ENCODE data around the gene GULP1. TPM values are rescaled to one million over a fixed set of nuclear protein-coding genes. Genes with fewer than 3 reads are reported as not detected.

GULP1 gene
- total RNA-seq, 1 donor from 2014 or later = 39.4 TPM

DNA sequence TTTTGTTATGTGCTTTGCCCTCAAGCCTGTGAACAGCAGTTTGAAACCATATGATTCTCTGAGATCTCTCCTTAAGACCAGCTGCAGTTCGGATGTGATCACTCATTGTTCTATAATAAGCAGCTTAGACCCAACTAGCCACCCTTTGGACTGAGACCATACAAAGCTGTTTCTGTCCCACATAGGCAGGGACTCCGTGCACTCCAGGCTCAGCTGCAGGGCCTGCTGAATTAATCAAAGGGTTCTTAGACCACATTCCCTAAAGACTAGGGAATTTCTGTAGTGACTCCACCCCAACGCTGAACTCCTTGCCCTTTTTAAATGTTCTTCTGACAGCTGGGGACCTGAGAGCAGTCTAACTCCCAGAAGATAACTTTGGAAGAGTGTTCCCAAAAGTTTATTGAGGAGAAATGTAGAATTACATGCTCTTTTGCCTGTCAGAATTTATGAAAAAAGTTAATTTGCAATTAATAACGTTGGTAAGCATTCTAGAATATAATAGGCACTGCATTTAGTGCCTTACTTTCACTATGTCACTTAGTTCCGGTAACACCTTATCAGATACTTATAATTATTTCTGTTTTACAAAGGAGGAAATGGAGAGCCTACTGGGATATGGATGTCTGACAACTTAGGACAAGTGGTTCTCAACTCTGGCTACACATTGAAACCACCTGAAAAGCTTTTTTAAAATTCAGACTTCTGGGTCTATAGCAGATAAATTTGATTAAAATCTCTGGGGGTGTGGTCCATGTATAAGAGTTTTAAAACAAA lies 42.3 kb downstream of the GULP1 start:
- H3K27me3 ChIP-seq (ENCODE audit: insufficient read depth, low read length) = no peaks in the 10 kb centered on the region
- H3K9ac ChIP-seq (ENCODE audit: low read length) = no peak overlapping the region
- no peak overlapping the region for H2AFZ ChIP-seq (ENCODE audit: low read depth, low read length)
- no peaks in the 10 kb centered on the region for H3K9me3 ChIP-seq (ENCODE audit: insufficient read depth, low read depth, low read length)
- Mint-ChIP-seq H3K4me3 (ENCODE audit: unreplicated experiment) (no peak overlapping the region), H3K4me1 (ENCODE audit: low read depth, unreplicated experiment) (peaks cover 11% of the 10 kb centered on the region), H3K36me3 (ENCODE audit: low read depth, unreplicated experiment) (no peaks in the 10 kb centered on the region), H3K27ac (ENCODE audit: unreplicated experiment) (no peak overlapping the region), H3K9me3 (ENCODE audit: unreplicated experiment) (no peaks in the 10 kb centered on the region), H3K27me3 (ENCODE audit: low read depth, unreplicated experiment) (no peaks in the 10 kb centered on the region)
- no peak for TF ChIP-seq EZH2 (IDR thresholded peaks at IDR 0.05; ENCODE audit: insufficient read depth, low read length)
- TF ChIP-seq, protein P1, sequence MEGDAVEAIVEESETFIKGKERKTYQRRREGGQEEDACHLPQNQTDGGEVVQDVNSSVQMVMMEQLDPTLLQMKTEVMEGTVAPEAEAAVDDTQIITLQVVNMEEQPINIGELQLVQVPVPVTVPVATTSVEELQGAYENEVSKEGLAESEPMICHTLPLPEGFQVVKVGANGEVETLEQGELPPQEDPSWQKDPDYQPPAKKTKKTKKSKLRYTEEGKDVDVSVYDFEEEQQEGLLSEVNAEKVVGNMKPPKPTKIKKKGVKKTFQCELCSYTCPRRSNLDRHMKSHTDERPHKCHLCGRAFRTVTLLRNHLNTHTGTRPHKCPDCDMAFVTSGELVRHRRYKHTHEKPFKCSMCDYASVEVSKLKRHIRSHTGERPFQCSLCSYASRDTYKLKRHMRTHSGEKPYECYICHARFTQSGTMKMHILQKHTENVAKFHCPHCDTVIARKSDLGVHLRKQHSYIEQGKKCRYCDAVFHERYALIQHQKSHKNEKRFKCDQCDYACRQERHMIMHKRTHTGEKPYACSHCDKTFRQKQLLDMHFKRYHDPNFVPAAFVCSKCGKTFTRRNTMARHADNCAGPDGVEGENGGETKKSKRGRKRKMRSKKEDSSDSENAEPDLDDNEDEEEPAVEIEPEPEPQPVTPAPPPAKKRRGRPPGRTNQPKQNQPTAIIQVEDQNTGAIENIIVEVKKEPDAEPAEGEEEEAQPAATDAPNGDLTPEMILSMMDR (IDR thresholded peaks at IDR 0.05; ENCODE audit: insufficient read depth, low read depth, low read length) = no peak
- DNase-seq (ENCODE audit: low read depth) (peak; percentile 44), FAIRE-seq (no peak)
- no peaks in the 10 kb centered on the region for H3K4me1 ChIP-seq (ENCODE audit: insufficient read depth, low read length)
- no peak overlapping the region for H3K4me2 ChIP-seq (ENCODE audit: low read length)
- no peaks in the 10 kb centered on the region for H3K79me2 ChIP-seq (ENCODE audit: insufficient read depth, low read length)
- no peaks in the 10 kb centered on the region for H3K36me3 ChIP-seq (ENCODE audit: insufficient read depth, low read length)
- H3K4me3 ChIP-seq (ENCODE audit: insufficient read depth, low read depth, low read length) = no peak overlapping the region
- H3K27ac ChIP-seq (ENCODE audit: low read depth, low read length) = no peak overlapping the region
- no peaks in the 10 kb centered on the region for H4K20me1 ChIP-seq (ENCODE audit: insufficient read depth, low read length)

DNA sequence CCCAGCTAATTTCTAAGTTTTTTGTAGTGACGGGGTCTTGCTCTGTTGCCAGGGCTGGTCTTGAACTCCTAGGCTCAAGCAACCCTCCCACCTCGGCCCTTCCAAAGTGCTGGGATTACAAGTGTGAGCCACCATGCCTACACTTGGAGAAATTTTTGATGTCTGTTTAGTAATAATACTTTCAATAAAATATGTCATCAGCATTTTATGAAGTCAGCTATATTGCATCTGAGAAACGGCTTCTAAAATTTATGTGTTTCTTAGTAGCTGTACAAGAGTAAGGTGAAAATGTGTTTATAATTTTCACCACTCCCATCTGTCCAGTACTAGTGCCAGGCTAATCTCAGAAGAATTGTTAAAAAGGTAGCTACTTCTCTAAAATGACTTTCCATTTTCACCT lies 46.8 kb downstream of the GULP1 start:
- no peaks in the 10 kb centered on the region for H3K4me1 ChIP-seq (ENCODE audit: insufficient read depth, low read length)
- Mint-ChIP-seq H3K9me3 (ENCODE audit: unreplicated experiment) (no peaks in the 10 kb centered on the region), H3K4me3 (ENCODE audit: unreplicated experiment) (no peak overlapping the region), H3K36me3 (ENCODE audit: low read depth, unreplicated experiment) (no peaks in the 10 kb centered on the region), H3K27me3 (ENCODE audit: low read depth, unreplicated experiment) (no peaks in the 10 kb centered on the region), H3K27ac (ENCODE audit: unreplicated experiment) (no peak overlapping the region), H3K4me1 (ENCODE audit: low read depth, unreplicated experiment) (peaks cover 9% of the 10 kb centered on the region)
- H3K4me3 ChIP-seq (ENCODE audit: insufficient read depth, low read depth, low read length) = no peak overlapping the region
- no peaks in the 10 kb centered on the region for H3K36me3 ChIP-seq (ENCODE audit: insufficient read depth, low read length)
- FAIRE-seq (no peak), DNase-seq (ENCODE audit: low read depth) (no peak)
- H3K27me3 ChIP-seq (ENCODE audit: insufficient read depth, low read length) = no peaks in the 10 kb centered on the region
- H3K79me2 ChIP-seq (ENCODE audit: insufficient read depth, low read length) = no peaks in the 10 kb centered on the region
- H4K20me1 ChIP-seq (ENCODE audit: insufficient read depth, low read length) = no peaks in the 10 kb centered on the region
- H2AFZ ChIP-seq (ENCODE audit: low read depth, low read length) = no peak overlapping the region
- TF ChIP-seq, protein P1 (IDR thresholded peaks at IDR 0.05; ENCODE audit: insufficient read depth, low read depth, low read length) = no peak
- TF ChIP-seq EZH2 (IDR thresholded peaks at IDR 0.05; ENCODE audit: insufficient read depth, low read length) = no peak
- H3K27ac ChIP-seq (ENCODE audit: low read depth, low read length) = no peak overlapping the region
- no peak overlapping the region for H3K9ac ChIP-seq (ENCODE audit: low read length)
- H3K4me2 ChIP-seq (ENCODE audit: low read length) = no peak overlapping the region
- H3K9me3 ChIP-seq (ENCODE audit: insufficient read depth, low read depth, low read length) = no peaks in the 10 kb centered on the region

DNA sequence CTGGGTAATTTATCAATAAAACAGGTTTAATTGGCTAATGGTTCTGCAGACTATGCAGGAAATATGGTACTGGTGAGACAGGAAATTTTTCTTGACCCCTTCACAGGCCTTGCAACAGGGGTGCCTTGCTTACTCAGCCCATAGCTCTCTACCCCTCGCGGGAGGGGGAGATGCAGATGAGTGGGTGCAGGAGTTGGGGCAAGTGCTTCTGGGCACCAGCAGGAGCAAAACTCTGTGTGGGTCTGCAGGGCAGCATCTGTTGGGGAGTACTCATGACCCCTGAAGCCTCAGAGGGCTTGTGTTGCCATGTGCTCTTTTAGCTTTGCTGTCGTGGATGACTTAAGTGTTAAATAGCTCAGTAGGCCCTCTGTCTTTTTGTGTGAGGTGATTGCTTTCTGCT lies 48.6 kb downstream of the GULP1 start:
- H3K9ac ChIP-seq (ENCODE audit: low read length) = no peak overlapping the region
- H3K4me3 ChIP-seq (ENCODE audit: insufficient read depth, low read depth, low read length) = no peak overlapping the region
- no peaks in the 10 kb centered on the region for H3K9me3 ChIP-seq (ENCODE audit: insufficient read depth, low read depth, low read length)
- no peaks in the 10 kb centered on the region for H3K4me1 ChIP-seq (ENCODE audit: insufficient read depth, low read length)
- no peak overlapping the region for H3K4me2 ChIP-seq (ENCODE audit: low read length)
- H2AFZ ChIP-seq (ENCODE audit: low read depth, low read length) = no peak overlapping the region
- Mint-ChIP-seq H3K27me3 (ENCODE audit: low read depth, unreplicated experiment) (no peaks in the 10 kb centered on the region), H3K9me3 (ENCODE audit: unreplicated experiment) (no peaks in the 10 kb centered on the region), H3K36me3 (ENCODE audit: low read depth, unreplicated experiment) (no peaks in the 10 kb centered on the region), H3K4me1 (ENCODE audit: low read depth, unreplicated experiment) (peaks cover 8% of the 10 kb centered on the region), H3K4me3 (ENCODE audit: unreplicated experiment) (no peak overlapping the region), H3K27ac (ENCODE audit: unreplicated experiment) (no peak overlapping the region)
- DNase-seq (ENCODE audit: low read depth) (no peak), FAIRE-seq (no peak)
- H3K79me2 ChIP-seq (ENCODE audit: insufficient read depth, low read length) = no peaks in the 10 kb centered on the region
- H3K27ac ChIP-seq (ENCODE audit: low read depth, low read length) = no peak overlapping the region
- no peaks in the 10 kb centered on the region for H4K20me1 ChIP-seq (ENCODE audit: insufficient read depth, low read length)
- H3K36me3 ChIP-seq (ENCODE audit: insufficient read depth, low read length) = no peaks in the 10 kb centered on the region
- TF ChIP-seq, protein P1 (IDR thresholded peaks at IDR 0.05; ENCODE audit: insufficient read depth, low read depth, low read length) = no peak
- no peaks in the 10 kb centered on the region for H3K27me3 ChIP-seq (ENCODE audit: insufficient read depth, low read length)

Data from astrocyte (in vitro differentiated cells and primary cell).